GM20000 (cell line): ENCODE measurements around the gene OR2Y1.
"Not testable (repeated sequence)": the region's sequence is repeated elsewhere in the genome, so short reads cannot be mapped to it uniquely, and the experiment has no call there.

Experiments
- DNase-seq: peaks from one replicate; pipeline ENCODE4 v3.0.0; 2012; ENCODE audit warnings: low spot score
- CTCF ChIP-seq: IDR thresholded peaks from 2 replicates; pipeline ENCODE4 v1.5.1; 2012; ENCODE audit warnings: mild to moderate bottlenecking, control low read depth; ENCODE audit errors: extremely low read depth, missing control alignments

OR2Y1 gene

GRCh38 chr5:180769821-180770220 is 30.0 kb upstream of the OR2Y1 start:
- TF ChIP-seq CTCF, result no peak
- no peak for DNase-seq

GRCh38 chr5:180755601-180756000 is 15.7 kb upstream of the OR2Y1 start:
- DNase-seq, result no peak
- TF ChIP-seq CTCF, result no peak

- no peak for TF ChIP-seq CTCF
- DNase-seq, result no peak
Measured at GRCh38 chr5:180744253-180744652, 4.4 kb upstream of the OR2Y1 start.

- DNase-seq, result no peak
- TF ChIP-seq CTCF, result no peak
Measured at GRCh38 chr5:180742727-180743126, 2.9 kb upstream of the OR2Y1 start.

- not testable (repeated sequence) for DNase-seq
Measured at GRCh38 chr5:180740953-180741352, 1.1 kb upstream of the OR2Y1 start.

- TF ChIP-seq CTCF, result no peak
- DNase-seq, result no peak
Measured at GRCh38 chr5:180739271-180739670, 587 bp downstream of the OR2Y1 start.

- DNase-seq, result no peak
- no peak for TF ChIP-seq CTCF
Measured at GRCh38 chr5:180736536-180736935, 3.3 kb downstream of the OR2Y1 start.

GRCh38 chr5:180724944-180725343 is 14.9 kb downstream of the OR2Y1 start:
- TF ChIP-seq CTCF, result no peak
- DNase-seq, result no peak
